GM21447 (cell line): ENCODE results near the gene SIRPB1.
"Not testable (repeated sequence)": the region's sequence is repeated elsewhere in the genome, so short reads cannot be mapped to it uniquely, and the experiment has no call there.

Source experiments
- ATAC-seq: cut with Tn5 transposase; IDR thresholded peaks from one replicate; pipeline ENCODE4 v1.9.1; 2021; ENCODE audit not compliant: unreplicated experiment

Gene SIRPB1

GRCh38 chr20:1637226-1637625 lies 17.4 kb upstream of the SIRPB1 start:
- ATAC-seq: no peak

- no peak for ATAC-seq
These were observed 16.8 kb upstream of the SIRPB1 start for GRCh38 chr20:1636621-1637020.

DNA sequence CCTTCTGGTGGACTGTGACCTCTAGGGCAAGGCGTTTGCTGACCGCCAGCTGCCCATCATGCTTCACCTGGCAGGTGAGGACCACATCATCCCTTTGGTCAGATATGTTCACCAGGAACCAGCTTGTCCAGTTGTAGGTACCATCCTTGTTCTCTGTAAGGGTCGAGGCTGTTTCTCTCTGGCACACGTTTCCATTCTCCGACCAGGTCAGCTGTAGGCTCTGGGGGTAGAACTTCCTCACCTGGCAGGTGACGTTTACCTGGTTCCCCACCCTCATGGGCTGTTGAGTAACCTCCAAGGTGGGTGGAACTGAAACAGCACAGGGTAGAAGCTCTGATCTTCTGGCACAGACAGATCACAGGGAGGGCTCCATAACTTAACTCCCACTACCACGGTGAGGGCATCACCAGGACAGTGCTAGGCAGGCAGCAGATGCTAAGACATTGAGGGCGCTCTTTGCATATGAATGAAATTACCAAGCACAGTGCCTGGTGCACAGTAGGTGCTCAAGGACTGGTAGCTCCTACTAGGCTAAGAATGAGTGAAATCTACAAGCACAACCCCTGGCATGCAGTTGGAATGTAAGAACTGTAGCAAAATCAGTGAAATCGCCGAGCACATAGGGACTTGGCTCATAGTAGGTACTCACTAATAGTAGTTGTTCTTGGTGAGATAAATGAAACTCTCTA lies 15.6 kb upstream of the SIRPB1 start:
- ATAC-seq: no peak

GRCh38 chr20:1633535-1633934 lies 13.7 kb upstream of the SIRPB1 start:
- ATAC-seq: no peak

- ATAC-seq: no peak
These were observed 12.4 kb upstream of the SIRPB1 start for GRCh38 chr20:1632178-1632577.

GRCh38 chr20:1631309-1632151 lies 11.7 kb upstream of the SIRPB1 start:
- ATAC-seq: no peak

GRCh38 chr20:1630186-1630585 lies 10.4 kb upstream of the SIRPB1 start:
- no peak for ATAC-seq

GRCh38 chr20:1629321-1629720 lies 9.5 kb upstream of the SIRPB1 start:
- ATAC-seq: no peak

DNA sequence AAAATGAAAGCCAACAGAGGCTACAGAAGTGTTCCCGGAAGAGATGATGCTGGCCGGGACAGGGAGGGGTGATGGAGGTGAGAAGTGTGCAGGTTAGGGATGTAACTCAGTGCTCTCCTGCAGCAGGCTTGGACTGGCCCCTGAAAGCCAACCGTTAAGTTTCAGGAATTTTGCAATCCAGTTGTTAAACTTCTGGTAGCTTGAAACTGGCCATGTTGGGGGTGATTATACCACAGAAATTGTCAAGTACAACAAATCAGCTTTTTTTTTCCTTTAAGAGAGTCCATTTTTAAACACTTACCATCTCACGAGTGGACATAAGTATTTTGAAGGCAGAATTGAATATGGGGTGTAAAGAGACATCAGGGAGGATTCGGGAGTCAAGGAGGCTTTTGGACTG lies 8.8 kb upstream of the SIRPB1 start:
- ATAC-seq: no peak

DNA sequence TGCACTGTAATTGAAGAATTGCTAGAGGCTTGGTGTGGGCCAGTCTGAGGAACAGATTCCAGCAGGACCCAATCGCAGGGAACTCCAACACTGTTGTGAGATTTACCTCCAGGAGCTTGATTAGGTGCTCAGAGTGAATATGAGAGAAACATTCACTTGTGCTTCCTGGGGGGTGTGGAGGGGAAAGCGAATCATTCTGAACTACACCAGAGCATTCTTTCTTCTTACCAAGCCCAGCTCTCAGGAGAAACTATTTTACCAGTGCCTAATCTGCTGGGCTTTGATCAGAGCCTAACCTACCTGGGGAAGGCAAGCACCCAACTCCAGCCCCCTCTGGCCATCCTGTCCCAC lies 7.4 kb upstream of the SIRPB1 start:
- no peak for ATAC-seq

GRCh38 chr20:1626528-1627199 lies 6.9 kb upstream of the SIRPB1 start:
- ATAC-seq: no peak

- ATAC-seq: no peak
These were observed 5.4 kb upstream of the SIRPB1 start for GRCh38 chr20:1625083-1625690.

DNA sequence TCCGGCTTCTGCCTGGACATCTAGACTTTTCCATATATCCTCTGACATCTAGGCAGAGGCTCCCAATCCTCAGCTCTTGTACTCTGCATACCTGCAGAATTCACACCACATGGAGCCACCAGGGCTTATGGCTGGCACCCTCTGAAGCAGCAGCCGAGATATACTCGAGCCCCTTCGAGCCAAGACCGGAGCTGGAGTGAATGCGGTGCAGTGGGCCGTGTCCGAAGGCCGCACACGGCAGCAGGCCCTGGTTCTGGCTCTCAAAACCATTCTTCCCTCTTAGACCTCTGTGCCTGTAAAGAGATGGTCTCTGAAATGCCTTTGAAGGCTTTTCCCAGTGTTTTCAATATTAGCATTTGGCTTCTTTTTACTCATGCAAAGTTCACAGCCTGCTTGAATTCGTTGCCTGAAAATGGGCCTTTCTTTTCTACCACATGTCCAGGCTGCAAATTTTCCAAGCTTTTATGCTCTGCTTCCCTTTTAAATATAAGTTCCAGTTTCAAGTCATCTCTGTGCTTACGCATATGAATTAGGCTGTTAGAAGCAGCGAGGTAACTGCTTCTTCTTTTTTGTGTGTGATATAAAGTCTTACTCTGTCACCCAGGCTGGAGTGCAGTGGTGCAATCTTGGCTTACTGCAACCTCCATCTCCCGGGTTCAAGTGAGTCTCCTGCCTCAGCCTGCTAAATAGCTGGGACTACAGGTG lies 3.8 kb upstream of the SIRPB1 start:
- ATAC-seq: no peak

- no peak for ATAC-seq
These were observed 2.6 kb upstream of the SIRPB1 start for GRCh38 chr20:1622450-1622849.

DNA sequence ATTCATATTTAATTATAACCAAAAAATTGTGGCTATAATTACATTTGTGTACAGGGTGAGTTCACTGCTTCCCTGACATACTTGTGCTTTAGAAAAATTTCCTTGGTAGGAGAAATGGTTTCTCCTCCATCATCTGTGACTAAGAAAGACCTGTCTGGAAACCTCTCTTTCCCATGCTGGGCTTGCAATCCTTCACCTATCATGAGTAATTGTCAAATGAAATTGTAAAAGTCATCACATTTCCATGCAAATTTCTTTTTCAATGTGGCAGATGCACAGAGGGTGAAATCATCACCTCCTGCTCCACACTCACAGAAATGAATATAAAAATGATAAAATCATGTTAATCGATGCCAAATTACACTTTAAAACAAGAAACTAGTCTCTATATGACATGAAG lies 1.5 kb upstream of the SIRPB1 start:
- no peak for ATAC-seq

- ATAC-seq: no peak
These were observed 762 bp downstream of the SIRPB1 start for GRCh38 chr20:1618954-1619540.

- no peak for ATAC-seq
These were observed 1.3 kb downstream of the SIRPB1 start for GRCh38 chr20:1618479-1618878.

- ATAC-seq: no peak
These were observed 2.9 kb downstream of the SIRPB1 start for GRCh38 chr20:1616858-1617434.

DNA sequence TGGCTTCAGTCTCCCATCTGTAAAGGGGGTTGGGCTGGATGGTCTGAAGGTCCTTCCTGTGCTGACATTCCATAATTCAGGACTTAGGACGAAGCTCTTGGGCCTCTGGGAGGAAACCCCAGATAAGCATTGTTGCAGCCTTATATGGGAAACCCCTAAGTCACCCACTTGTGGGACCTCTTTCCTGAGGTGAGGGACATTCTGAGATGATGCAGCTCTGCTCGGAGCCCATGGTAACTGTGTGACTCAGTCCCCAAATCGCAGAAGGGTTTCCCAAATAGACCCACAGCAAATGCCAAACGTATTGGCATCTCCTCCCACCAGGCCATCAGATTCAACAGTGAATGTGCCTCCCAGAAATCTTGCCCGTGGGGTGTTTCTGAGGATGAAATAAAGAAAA lies 9.4 kb downstream of the SIRPB1 start:
- ATAC-seq: not testable (repeated sequence)

- not testable (repeated sequence) for ATAC-seq
These were observed 11.0 kb downstream of the SIRPB1 start for GRCh38 chr20:1608678-1609347.
